Activated CD4-positive, alpha-beta T cell treated with anti-CD3 and anti-CD28 coated beads, Interleukin-2, amount 10 ng/mL, durations not matched to agents 7 days and 5 days (primary cell): ENCODE measurements around the gene UBE2L5. TPM values are rescaled to one million over a fixed set of nuclear protein-coding genes. Genes with fewer than 3 reads are reported as not detected.
A peak's percentile ranks its signal among the peaks of the same experiment; 100 is the strongest.
"Not testable (repeated sequence)": the region's sequence is repeated elsewhere in the genome, so short reads cannot be mapped to it uniquely, and the experiment has no call there.

ENCODE experiments used
- CTCF ChIA-PET: fragments of 350-600 bp; sonication (Branson Sonifier 250); formaldehyde crosslinking; loops from one replicate; lab custom pipeline; 2021; ENCODE audit warnings: antibody characterized with exemption; lab: Charles Lee
- POLR2A ChIA-PET: fragments of 350-600 bp; sonication (Branson Sonifier 250); formaldehyde crosslinking; loops from one replicate; lab custom pipeline; 2021; ENCODE audit warnings: antibody characterized with exemption; lab: Charles Lee
- DNase-seq: peaks from one replicate; pipeline ENCODE4 v3.0.0-alpha.2; 2020
- H3K27ac Mint-ChIP-seq: one replicate; pipeline ENCODE4 v1.8.0; 2021; ENCODE audit warnings: mild to moderate bottlenecking, moderate library complexity, mixed read lengths
- H3K27me3 Mint-ChIP-seq: one replicate; pipeline ENCODE4 v1.8.0; 2021; ENCODE audit warnings: mixed read lengths
- H3K36me3 Mint-ChIP-seq: one replicate; pipeline ENCODE4 v1.8.0; 2021; ENCODE audit warnings: low read depth, mixed read lengths
- H3K4me1 Mint-ChIP-seq: one replicate; pipeline ENCODE4 v1.8.0; 2021; ENCODE audit warnings: mixed read lengths
- H3K4me3 Mint-ChIP-seq: one replicate; pipeline ENCODE4 v1.8.0; 2021; ENCODE audit warnings: mild to moderate bottlenecking, moderate library complexity, mixed read lengths
- H3K9me3 Mint-ChIP-seq: one replicate; pipeline ENCODE4 v1.8.0; 2021; ENCODE audit warnings: mixed read lengths
- total RNA-seq, 2 experiments: library from RNA; stranded (reverse); gene quantifications; one replicate each; pipeline ENCODE4 v1.2.3, GENCODE V29; 2021

Gene UBE2L5
- total RNA-seq, 2 experiments from 2014 or later, result 0.17 TPM; not detected in 1

DNA sequence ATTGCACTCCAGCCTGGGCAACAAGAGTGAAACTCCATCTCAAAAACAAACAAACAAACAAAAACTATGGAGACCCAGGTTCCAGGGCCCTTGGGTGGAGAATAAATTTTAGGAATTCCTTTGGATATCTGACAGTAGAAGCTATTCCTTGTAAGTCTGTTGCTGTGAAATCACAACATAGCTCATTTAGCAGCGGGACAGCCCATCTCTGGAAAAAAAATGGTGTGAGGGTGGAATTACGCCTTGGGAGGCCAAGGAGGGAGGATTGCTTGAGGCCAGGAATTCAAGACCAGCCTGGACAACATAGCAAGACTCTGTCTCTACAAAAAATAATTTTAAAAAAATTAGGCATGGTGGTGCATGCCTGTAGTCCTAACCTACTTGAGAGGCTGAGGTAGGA lies 27.8 kb downstream of the UBE2L5 start:
- Mint-ChIP-seq H3K4me1 (peaks cover 6% of the 10 kb centered on the region), H3K27ac (no peak overlapping the region), H3K9me3 (no peaks in the 10 kb centered on the region), H3K27me3 (peaks cover 13% of the 10 kb centered on the region), H3K4me3 (no peak overlapping the region), H3K36me3 (no peaks in the 10 kb centered on the region)
- DNase-seq, result no peak
- ChIA-PET POLR2A (no interaction called here), CTCF (interaction anchor here (0.6 to 1.4 kb wide), 2 partner anchors 10 to 16 kb away, joined by 3 to 6 read pairs; no protein-coding TSS in a partner anchor)

DNA sequence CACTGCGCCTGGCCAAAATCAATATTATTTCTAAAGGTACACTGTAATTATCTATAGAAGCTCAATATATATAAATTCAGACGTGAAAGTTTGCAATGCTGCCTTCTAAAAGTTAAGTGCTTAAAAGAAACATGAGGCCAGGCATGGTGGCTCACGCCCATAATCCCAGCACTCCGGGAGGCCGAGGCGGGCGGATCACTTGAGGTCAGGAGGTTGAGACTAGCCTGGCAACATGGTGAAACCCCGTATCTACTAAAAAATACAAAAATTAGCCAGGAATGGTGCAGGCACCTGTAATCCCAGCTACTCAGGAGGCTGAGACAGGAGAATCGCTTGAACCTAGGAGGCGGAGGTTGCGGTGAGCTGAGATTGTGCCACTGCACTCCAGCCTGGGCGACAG lies 29.2 kb downstream of the UBE2L5 start:
- H3K27ac Mint-ChIP-seq, DNase-seq, POLR2A ChIA-PET, H3K9me3 Mint-ChIP-seq, H3K27me3 Mint-ChIP-seq, H3K4me3 Mint-ChIP-seq, CTCF ChIA-PET, H3K36me3 Mint-ChIP-seq, H3K4me1 Mint-ChIP-seq: not testable (repeated sequence)

DNA sequence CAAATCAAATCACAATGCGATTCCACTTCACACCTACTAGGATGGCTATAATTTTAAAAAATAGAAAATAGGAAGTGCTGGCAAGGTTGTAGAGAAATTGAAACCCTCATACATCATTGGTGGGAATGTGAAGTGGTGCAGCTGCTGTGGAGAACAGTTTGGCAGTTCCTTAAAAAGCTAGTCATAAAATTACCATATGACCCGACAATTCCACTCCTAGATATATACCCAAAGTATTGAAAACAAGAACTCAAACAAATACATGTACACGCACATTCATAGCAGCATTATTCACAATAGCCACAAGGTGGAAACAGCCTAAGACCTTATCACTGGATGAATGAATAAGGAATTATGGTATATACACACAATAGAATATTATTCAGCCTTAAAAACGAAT lies 31.4 kb downstream of the UBE2L5 start:
- no peak overlapping the region for H3K27ac Mint-ChIP-seq
- ChIA-PET CTCF (interaction anchor here (0.7 to 2.2 kb wide), 3 partner anchors 9 to 38 kb away, joined by 3 to 7 read pairs (median 3); no protein-coding TSS in a partner anchor), POLR2A (no interaction called here)
- no peaks in the 10 kb centered on the region for H3K9me3 Mint-ChIP-seq
- H3K4me3 Mint-ChIP-seq, result no peak overlapping the region
- no peaks in the 10 kb centered on the region for H3K4me1 Mint-ChIP-seq
- no peak for DNase-seq
- peaks cover 16% of the 10 kb centered on the region for H3K36me3 Mint-ChIP-seq
- no peaks in the 10 kb centered on the region for H3K27me3 Mint-ChIP-seq

DNA sequence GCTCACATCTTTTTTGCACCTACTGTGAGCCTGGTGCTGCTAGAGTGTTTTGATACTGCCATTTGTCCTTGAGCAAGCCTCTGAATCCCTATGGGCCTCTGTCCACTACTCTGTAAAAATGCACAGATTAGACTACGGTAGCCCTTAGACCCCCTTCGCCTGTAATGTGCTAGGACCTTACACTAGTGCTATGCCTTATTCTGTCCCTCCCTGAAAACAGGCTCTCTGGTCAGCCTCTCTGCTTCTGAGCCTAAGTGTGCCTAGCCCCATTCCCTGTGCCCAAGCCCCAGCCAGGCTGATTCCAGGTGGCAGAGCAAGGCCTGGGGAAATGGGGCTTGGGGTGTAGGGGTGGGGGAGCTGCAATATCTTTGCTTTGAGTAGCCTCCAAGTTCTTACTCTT lies 32.7 kb downstream of the UBE2L5 start:
- ChIA-PET CTCF (interaction anchor here (0.6 to 1.2 kb wide), 3 partner anchors 10 to 105 kb away, joined by 3 to 6 read pairs (median 4); no protein-coding TSS in a partner anchor), POLR2A (no interaction called here)
- no peaks in the 10 kb centered on the region for H3K9me3 Mint-ChIP-seq
- peaks cover 29% of the 10 kb centered on the region for H3K36me3 Mint-ChIP-seq
- peaks cover 5% of the 10 kb centered on the region for H3K4me1 Mint-ChIP-seq
- H3K27ac Mint-ChIP-seq, result no peak overlapping the region
- H3K27me3 Mint-ChIP-seq, result no peaks in the 10 kb centered on the region
- no peak for DNase-seq
- H3K4me3 Mint-ChIP-seq, result no peak overlapping the region

DNA sequence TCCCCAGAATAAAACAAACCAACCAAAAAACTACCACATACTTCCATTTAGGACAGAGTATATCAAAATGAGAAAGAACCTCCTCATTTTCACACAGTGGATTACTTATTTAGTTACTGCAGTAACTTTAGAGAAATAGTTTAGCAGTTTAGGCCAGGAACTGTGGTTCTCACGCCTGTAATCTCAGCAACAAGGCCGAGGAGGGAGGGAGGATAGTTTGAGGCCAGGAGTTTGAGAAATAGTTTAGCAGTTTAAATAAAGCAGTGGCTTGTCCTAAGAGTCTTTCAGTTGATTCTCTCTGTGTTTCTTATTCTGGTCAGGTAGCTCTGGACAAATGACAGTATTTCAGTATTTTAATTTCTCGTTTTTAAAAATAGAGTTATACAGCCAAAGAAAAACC lies 34.0 kb downstream of the UBE2L5 start:
- ChIA-PET POLR2A (no interaction called here), CTCF (no interaction called here)
- Mint-ChIP-seq H3K36me3 (peaks cover 32% of the 10 kb centered on the region), H3K27ac (peak overlapping the region; percentile 23), H3K9me3 (no peaks in the 10 kb centered on the region), H3K4me3 (no peak overlapping the region), H3K4me1 (peaks cover 7% of the 10 kb centered on the region), H3K27me3 (no peaks in the 10 kb centered on the region)
- no peak for DNase-seq

DNA sequence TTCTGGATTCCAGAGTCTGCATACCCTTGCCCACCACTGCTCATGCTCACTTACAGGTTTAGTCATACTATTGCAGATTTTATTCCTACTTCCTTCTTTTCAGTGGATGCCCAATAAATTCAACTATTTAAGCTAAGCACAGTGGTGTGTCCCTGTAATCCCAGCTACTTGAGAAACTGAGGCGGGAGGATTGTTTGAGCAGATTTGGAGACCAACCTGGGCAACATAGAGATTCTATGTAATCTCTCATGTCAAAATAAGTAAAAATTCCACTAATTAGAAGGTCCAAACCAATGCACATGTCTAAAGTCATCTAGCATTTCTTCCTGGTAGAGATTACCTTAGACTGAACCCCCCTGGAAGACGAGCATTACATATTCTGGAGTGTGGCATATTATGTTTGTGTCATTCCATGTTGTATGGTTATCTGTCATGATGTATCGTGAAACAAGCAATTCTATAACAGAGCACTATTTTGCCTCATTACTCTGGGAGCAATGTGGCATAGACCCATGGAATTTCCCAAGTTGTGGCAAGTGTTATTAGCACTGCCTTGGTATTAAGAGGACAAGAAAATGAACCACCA lies 35.1 kb downstream of the UBE2L5 start:
- ChIA-PET POLR2A (interaction anchor here (0.6 kb wide), 1 partner anchor 44 kb away, joined by 5 read pairs; no protein-coding TSS in a partner anchor), CTCF (no interaction called here)
- no peaks in the 10 kb centered on the region for H3K27me3 Mint-ChIP-seq
- H3K4me3 Mint-ChIP-seq, result no peak overlapping the region
- H3K27ac Mint-ChIP-seq, result no peak overlapping the region
- no peak for DNase-seq
- H3K9me3 Mint-ChIP-seq, result no peaks in the 10 kb centered on the region
- H3K36me3 Mint-ChIP-seq, result peaks cover 42% of the 10 kb centered on the region
- peaks cover 16% of the 10 kb centered on the region for H3K4me1 Mint-ChIP-seq

DNA sequence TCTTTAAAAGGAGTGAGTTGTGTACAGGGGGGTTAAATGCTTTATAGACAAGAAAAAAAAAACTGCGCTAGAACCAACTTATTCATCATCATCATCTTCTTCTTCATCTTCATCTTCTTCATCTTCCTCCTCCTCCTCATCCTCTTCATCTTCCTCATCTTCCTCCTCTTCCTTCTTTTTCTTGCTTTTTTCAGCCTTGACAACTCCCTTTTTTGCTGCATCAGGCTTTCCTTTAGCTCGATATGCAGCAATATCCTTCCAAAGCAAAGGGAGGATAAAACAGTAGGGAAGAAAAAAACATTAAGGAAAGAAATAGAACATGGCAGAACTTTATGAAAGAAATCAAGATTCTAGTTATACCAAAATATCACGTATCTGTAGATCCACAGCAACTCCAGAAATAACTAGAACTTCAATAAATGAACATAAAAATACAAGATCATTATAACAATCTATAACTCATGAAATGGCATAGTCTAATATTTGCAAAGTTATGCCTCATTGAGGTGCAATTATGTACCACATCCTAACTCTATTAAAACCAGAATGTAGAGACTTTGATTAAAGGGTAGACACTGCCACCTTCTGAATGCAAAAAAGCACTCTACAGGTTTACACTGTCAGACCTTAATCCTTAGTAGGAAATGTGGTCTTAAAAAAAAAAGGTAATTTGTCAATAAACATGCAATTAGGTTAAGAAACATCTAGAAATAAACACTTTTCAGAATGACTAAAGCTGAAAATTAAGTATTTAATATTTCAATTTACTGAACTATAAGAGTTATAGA lies 39.2 kb downstream of the UBE2L5 start:
- H3K4me3 Mint-ChIP-seq, result peak overlapping the region; percentile 58
- CTCF ChIA-PET, result interaction anchor here (0.6 to 1.3 kb wide), 2 partner anchors 90 to 203 kb away, joined by 3 to 6 read pairs; no protein-coding TSS in a partner anchor
- peak overlapping the region; percentile 55 for H3K27ac Mint-ChIP-seq
- peak; percentile 40 for DNase-seq
- peaks cover 59% of the 10 kb centered on the region for H3K36me3 Mint-ChIP-seq
- peaks cover 31% of the 10 kb centered on the region for H3K4me1 Mint-ChIP-seq
- POLR2A ChIA-PET, H3K27me3 Mint-ChIP-seq, H3K9me3 Mint-ChIP-seq: not testable (repeated sequence)

DNA sequence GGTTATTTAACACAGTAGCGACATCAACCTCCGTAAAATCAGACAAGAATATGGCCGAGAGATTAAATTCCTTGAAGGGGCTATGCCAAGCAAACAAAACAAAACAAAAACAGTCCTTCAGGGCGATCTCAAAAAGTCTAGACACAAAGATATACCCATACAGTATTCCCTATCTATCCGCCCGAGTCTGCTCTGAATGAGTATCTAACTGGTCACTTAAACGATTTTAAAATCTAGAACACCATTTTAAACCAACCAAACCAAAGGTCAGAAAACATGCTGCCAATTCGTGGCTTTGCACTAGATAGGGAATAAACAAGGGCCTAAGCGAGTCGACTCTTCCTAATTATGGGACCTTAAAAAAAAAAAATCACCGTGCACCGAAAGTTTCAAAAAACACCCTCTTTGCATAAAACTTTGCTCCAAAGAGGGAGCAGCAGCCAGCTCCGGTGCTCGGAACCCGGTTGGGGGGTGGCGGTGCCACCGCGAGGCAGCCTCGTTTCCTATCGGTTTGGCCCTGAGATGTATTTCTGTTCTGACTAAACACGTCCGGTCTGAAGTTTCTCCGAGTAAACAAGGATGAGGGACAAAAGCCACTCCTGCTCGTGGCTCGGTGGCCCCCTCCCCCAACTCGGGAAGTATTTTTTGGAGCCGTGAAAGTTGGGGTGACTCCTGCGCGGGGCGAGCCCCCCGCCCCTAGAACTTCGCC lies 41.6 kb downstream of the UBE2L5 start:
- Mint-ChIP-seq H3K9me3 (no peaks in the 10 kb centered on the region), H3K36me3 (peaks cover 41% of the 10 kb centered on the region), H3K4me3 (peak overlapping the region; percentile 87), H3K27ac (peak overlapping the region; percentile 99), H3K4me1 (peaks cover 39% of the 10 kb centered on the region), H3K27me3 (no peaks in the 10 kb centered on the region)
- ChIA-PET POLR2A (interaction anchor here (0.5 to 1.9 kb wide), 4 partner anchors 16 to 498 kb away, joined by 3 to 10 read pairs (median 9); no protein-coding TSS in a partner anchor), CTCF (interaction anchor here (0.6 kb wide), 3 partner anchors 45 to 301 kb away, joined by 4 read pairs; no protein-coding TSS in a partner anchor)
- peak; percentile 83 for DNase-seq

DNA sequence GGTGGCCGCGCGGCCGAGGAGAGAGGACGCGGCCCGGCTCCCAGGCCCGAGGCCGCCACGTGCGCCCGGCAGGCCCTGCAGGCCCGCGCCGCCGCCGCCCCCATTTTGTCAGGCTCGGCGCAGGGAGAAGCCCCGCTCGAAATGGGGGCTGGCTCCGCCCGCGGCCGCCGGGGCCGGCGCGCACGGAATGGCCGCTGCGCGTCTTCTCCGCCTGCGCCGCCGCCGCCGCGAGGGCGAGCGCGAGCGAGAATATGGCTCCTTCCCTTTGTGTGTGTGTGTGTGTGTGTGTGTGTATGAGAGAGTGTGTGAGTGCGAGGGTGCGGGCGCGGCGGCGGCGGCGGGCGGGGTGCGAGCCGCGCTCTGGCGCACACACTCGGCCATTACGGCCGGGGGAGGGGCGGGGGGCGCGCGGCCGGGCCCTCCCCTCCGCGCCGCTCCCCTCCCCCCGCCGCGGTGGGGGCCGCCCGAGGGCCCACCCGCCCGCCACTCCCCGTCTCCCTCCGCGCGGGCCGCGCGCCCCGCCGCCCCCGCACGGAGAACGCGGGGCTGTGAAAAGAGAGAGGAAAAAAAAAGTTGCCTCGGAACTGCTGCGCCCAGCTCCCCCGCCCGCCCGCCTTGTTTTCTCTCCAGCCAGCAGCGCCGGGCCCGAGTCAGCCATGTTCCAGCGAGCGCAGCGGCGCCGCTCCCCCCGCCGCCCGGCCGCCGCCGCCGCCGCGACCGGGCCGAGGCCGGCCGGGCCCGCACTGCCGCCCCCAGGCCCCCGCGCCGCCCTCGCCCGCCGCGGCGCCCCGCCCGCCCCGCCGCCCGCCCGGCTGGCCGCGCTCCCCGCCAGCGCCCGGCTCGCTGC lies 42.4 kb downstream of the UBE2L5 start:
- Mint-ChIP-seq H3K36me3 (peaks cover 33% of the 10 kb centered on the region), H3K9me3 (no peaks in the 10 kb centered on the region)

DNA sequence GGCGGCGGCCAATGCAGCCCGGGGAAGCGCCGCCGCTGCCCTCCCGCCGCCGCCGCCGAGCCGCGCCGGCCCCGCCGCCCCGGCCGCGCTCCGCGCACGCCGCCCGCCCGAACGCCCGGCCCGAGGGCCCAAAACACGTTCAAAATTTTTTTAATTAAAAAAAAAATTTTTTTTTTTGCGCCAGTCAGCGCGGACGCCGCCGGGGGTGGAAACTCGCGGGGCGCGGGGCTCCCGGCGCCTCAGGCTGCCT lies 43.0 kb downstream of the UBE2L5 start:
- no peak overlapping the region for H3K4me3 Mint-ChIP-seq

More for the DNA sequence above, 42.4 kb downstream of the UBE2L5 start:
- Mint-ChIP-seq H3K27ac (peak overlapping the region; percentile 99), H3K4me3 (peak overlapping the region; percentile 87), H3K27me3 (no peaks in the 10 kb centered on the region), H3K4me1 (peaks cover 34% of the 10 kb centered on the region)
- POLR2A ChIA-PET, result interaction anchor here (0.5 to 1.9 kb wide), 3 partner anchors 91 to 306 kb away, joined by 3 to 10 read pairs (median 3); no protein-coding TSS in a partner anchor
- CTCF ChIA-PET, result interaction anchor here (0.6 kb wide), 3 partner anchors 45 to 302 kb away, joined by 4 read pairs; no protein-coding TSS in a partner anchor
- DNase-seq, result peak; percentile 76

DNA sequence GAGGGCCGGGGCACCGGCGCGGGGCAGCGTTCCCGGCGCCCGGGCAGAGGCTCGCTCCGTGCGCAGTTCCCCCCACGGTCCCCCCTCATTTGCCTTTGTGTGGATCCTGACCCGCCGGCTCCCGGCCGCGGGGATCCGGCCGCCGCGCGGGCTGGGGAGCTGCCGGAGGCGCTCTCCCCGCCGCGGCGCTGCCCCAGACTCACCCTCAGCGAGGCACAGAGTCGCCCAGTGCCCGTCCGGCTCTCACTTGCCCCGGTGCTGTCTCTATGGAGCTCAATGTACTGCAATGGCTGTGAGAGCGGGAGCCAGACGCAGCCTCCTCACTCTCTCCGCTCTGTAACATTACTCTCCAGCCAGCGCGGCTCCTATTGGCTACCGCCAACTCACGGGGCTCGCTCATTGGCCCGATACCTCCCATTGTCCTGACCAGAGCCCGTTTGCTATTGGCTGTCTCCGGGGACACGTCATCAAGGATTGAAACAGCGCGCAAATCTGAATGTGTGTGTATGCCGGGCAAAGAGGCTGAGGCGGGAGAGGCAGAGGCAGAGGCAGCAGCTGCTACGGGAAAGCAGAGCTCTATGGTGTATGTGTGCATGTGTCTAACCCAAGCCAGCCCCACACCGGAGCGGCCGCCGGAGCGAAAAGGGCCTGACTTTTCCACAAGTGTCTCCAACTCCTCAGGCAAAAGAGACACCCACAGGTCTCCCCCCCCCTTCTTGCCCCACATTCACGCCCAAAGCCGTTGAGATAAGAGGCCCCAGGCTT lies 43.5 kb downstream of the UBE2L5 start, which contains the start of gene HMGB1:
HMGB1 (minus strand) TSS at position 344 of the 765 bp plus-strand sequence. CDS start 2,256 bp downstream, outside the sequence.
- ChIA-PET POLR2A (interaction anchor here (0.6 to 0.7 kb wide), 2 partner anchors 44 to 320 kb away, joined by 3 read pairs; partner anchors contain the start of gene UBE2L5), CTCF (interaction anchor here (0.7 to 1.0 kb wide), 2 partner anchors 26 to 120 kb away, joined by 3 to 6 read pairs; no protein-coding TSS in a partner anchor)
- peak within 1 kb of the TSS; percentile 84 for H3K4me3 Mint-ChIP-seq
- H3K4me1 Mint-ChIP-seq, result peaks cover 34% of the 10 kb centered on the region
- H3K36me3 Mint-ChIP-seq, result peaks cover 30% of the 10 kb centered on the region
- peak within 1 kb of the TSS; percentile 99 for H3K27ac Mint-ChIP-seq
- no peaks in the 10 kb centered on the region for H3K27me3 Mint-ChIP-seq
- DNase-seq, result peak; percentile 99
- no peaks in the 10 kb centered on the region for H3K9me3 Mint-ChIP-seq

More for the DNA sequence above, 43.0 kb downstream of the UBE2L5 start:
- Mint-ChIP-seq H3K27ac (no peak overlapping the region), H3K36me3 (peaks cover 30% of the 10 kb centered on the region), H3K9me3 (no peaks in the 10 kb centered on the region), H3K27me3 (no peaks in the 10 kb centered on the region), H3K4me1 (peaks cover 34% of the 10 kb centered on the region)
- ChIA-PET POLR2A (interaction anchor here (0.7 to 1.9 kb wide), 3 partner anchors 43 to 151 kb away, joined by 3 to 10 read pairs (median 3); partner anchors contain the start of gene UBE2L5), CTCF (no interaction called here)
- DNase-seq, result no peak
